Activated naive CD4-positive, alpha-beta T cell treated with anti-CD3 and anti-CD28 coated beads, Interleukin-2, amount 50 U/mL, for 72 hours (primary cell): ENCODE data around the gene ZMYND10. TPM values are rescaled to one million over a fixed set of nuclear protein-coding genes. Genes with fewer than 3 reads are reported as not detected.

Experiments
- ATAC-seq, 2 donors: fragments of 150-1000 bp; cut with Tn5 transposase; 2 replicates each; pipeline ENCODE4 v1.10.0; 2021; ENCODE audit warnings: mild to moderate bottlenecking in 2 of 2, moderate library complexity in 2 of 2
- DNase-seq, 2 donors: peaks; one replicate each; pipeline ENCODE4 v3.0.0; 2021 to 2022; ENCODE audit warnings: low spot score in 2 of 2
- H3K27ac Mint-ChIP-seq, 2 donors: one replicate each; pipeline ENCODE4 v1.8.0; 2022; ENCODE audit warnings: mild to moderate bottlenecking in 2 of 2, mixed read lengths in 2 of 2
- H3K36me3 Mint-ChIP-seq, 2 donors: one replicate each; pipeline ENCODE4 v1.8.0; 2022; ENCODE audit warnings: mixed read lengths in 2 of 2
- H3K9me3 Mint-ChIP-seq, 2 donors: one replicate each; pipeline ENCODE4 v1.8.0; 2022; ENCODE audit warnings: mixed read lengths in 2 of 2
- total RNA-seq, 2 donors: library from RNA; stranded (reverse); gene quantifications; one replicate each; pipeline ENCODE4 v1.2.3, GENCODE V29; 2022

ZMYND10 gene
- total RNA-seq, 2 donors from 2014 or later = 1.9 to 4.1 TPM

DNA sequence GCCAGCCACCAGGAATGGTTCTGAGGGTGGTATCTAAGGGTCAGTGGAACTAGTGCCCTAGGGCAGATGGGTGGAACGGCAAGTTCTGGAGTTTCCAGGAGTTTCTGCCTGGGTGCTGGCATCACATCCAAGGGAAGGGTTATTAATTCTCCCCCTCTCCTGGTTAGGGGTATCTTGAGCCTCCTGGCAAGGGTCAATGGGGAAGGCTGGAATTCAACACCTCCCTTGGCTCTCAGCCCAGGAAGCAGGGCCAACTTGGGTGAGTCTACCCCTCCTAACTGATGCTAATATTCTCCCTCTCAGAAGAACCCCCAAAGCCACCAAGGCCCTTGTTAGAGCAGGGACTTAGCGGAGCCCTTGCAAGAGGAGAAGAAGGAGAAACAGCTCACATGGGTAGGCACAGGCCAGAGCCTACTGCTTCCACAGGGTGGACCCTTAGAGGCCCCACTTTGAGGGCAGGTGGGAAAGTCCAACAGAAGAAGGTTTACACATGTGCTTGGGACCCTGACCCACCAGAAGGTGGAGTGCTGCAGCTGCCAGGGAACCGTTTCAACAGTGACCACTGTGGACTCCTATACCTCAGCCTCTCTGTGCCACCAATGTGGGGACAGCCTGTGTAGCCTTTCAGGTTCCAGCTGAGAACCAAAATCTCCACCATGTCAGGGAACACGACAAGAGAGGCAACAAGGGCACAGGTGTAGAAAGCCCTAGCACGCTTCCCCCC, 10.5 kb upstream of the ZMYND10 start:
- Mint-ChIP-seq H3K27ac (peak overlapping the region; percentile 84 to 92), H3K9me3 (no peaks in the 10 kb centered on the region), H3K36me3 (peaks cover 12 to 24% of the 10 kb centered on the region in 2 donors)
- DNase-seq (no peak), ATAC-seq (no peak)

DNA sequence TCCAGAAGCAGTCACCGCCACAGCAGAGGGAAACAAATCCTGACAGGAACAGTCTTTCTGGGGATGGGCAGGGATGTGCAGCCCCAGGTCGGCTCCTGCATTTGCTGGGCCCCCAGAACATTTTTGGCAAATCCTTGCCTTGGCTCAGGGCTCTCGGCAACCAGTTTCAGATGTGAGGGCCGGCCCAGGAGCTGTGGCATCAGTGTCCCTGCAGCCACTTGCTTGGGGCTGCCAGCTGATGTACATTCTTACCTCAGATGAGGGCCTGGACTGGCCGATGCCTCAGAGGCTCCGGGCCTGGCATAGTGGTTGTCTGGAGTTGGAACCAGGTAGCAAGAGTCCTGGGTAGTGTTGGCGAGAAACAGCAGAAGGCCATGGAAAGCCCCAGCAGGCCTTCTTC, 9.3 kb upstream of the ZMYND10 start:
- peaks cover 19 to 34% of the 10 kb centered on the region in 2 donors for H3K36me3 Mint-ChIP-seq
- H3K9me3 Mint-ChIP-seq = no peaks in the 10 kb centered on the region
- H3K27ac Mint-ChIP-seq = peak overlapping the region in 1 of 2 donors; percentile 84
- ATAC-seq (no peak), DNase-seq (no peak)

DNA sequence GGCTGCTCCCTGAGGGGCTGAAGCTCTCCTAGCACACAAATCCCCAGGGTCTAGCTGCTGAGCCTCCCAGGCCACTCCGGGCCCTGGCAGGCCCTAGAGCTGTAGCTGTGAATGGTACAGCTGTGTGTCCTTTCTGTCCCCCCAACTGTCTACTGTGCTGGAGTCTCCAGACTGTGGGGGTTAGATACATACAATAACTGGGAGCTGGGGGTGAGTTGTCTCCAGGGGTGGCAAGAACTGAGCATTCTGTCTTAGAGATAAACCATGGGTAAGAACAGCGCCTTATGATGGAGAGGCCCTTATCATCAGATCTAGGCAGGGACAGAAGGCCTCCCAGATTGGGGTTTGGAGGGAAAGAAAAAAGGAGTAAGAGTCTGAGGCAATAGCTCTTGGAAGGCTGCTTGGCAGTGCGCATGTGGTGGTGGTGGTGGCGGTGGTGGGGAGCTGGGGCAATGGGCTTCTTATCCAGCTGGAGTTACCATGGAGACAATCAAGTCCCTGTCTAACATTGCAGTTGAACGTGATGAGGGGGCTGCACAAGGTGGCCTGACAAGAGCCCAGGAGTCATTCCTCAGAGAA, 8.7 kb upstream of the ZMYND10 start:
- H3K9me3 Mint-ChIP-seq = no peaks in the 10 kb centered on the region
- peaks cover 19 to 31% of the 10 kb centered on the region in 2 donors for H3K36me3 Mint-ChIP-seq
- H3K27ac Mint-ChIP-seq = peak overlapping the region in 1 of 2 donors; percentile 86
- DNase-seq (no peak), ATAC-seq (no peak)

DNA sequence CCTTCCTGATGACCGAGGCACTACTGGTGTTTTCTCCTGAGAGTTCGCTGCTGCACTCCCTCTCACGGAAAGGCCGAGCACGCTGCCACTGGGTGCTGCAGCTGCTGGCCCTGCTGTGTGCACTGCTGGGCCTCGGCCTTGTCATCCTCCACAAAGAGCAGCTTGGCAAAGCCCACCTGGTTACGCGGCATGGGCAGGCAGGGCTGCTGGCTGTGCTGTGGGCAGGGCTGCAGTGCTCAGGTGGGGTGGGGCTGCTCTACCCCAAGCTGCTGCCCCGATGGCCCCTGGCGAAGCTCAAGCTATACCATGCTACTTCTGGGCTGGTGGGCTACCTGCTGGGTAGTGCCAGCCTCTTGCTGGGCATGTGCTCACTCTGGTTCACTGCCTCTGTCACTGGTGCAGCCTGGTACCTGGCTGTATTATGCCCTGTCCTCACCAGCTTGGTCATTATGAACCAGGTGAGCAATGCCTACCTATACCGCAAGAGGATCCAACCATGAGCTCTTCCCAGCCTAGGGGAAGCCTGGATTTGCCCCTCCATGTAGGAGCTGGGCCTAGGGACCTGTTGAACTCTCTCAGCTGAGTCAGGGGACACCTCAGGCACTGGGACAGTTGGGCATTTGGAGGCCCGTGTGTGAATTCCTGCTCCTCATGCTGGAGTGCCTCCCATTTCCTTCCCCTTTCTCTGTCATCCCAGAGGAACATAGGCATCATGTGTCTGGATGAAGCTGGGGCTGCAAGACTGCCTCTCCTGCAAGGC, 7.9 kb upstream of the ZMYND10 start:
- H3K27ac Mint-ChIP-seq = peak overlapping the region in 1 of 2 donors; percentile 81
- no peak for ATAC-seq

DNA sequence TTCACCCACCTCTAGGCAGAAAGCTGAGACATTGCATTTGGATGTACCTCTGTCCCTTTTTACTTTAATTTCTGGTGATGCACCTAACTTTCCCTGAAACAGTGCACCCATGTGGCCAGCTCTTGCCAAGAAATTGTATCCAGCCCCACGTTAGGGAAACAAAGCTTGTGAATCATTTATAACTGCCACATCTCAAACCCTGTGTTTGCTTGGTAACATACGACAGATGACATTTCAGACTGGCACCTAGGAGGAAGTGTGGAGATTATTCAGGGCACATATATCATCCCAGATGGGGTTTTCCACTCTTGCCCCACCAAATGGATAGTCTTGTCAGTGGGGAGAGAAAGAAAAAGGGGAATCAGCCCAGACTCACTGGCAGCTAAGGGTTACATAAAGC, 7.2 kb upstream of the ZMYND10 start:
- peak overlapping the region in 1 of 2 donors; percentile 81 for H3K27ac Mint-ChIP-seq
- H3K36me3 Mint-ChIP-seq = peaks cover 10 to 19% of the 10 kb centered on the region in 2 donors

More for the DNA sequence above, 7.9 kb upstream of the ZMYND10 start:
- Mint-ChIP-seq H3K9me3 (no peaks in the 10 kb centered on the region), H3K36me3 (peaks cover 16 to 25% of the 10 kb centered on the region in 2 donors)
- no peak for DNase-seq

DNA sequence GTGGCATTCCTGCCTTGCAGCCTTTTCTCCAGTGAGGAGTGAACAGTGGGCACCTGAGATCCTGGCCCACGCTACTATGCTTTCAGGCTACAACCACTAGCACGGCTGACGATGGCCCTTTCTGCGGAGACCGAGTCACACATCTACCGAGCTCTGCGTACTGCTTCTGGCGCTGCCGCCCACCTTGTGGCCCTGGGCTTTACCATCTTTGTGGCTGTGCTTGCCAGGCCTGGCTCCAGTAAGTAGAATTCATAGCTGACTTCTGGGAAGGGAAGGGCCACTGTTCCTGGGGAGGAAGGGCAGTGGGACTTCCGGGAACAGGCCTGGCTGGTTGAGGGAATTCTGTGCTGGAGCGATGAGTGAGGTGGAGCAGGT, 5.8 kb upstream of the ZMYND10 start:
- DNase-seq = no peak
- Mint-ChIP-seq H3K9me3 (no peaks in the 10 kb centered on the region), H3K27ac (peak overlapping the region; percentile 96), H3K36me3 (peaks cover 8 to 18% of the 10 kb centered on the region in 2 donors)
- ATAC-seq = peak in 1 of 2 donors; percentile 0

More for the DNA sequence above, 7.2 kb upstream of the ZMYND10 start:
- DNase-seq = no peak
- no peak for ATAC-seq
- H3K9me3 Mint-ChIP-seq = no peaks in the 10 kb centered on the region

- DNase-seq = peak; percentile 98 to 100
- Mint-ChIP-seq H3K9me3 (no peaks in the 10 kb centered on the region), H3K36me3 (peaks cover 8 to 18% of the 10 kb centered on the region in 2 donors), H3K27ac (peak within 1 kb of the TSS; percentile 96)
- ATAC-seq = peak; percentile 91 to 92
Observed at GRCh38 chr3:50350527-50351322, 5.2 kb upstream of the ZMYND10 start, which contains the start of the genes CYB561D2 and NPRL2. Gene CYB561D2, plus strand, starts transcription at chr3:50350862. Its CDS starts 572 bp downstream, at chr3:50351434. Gene NPRL2, minus strand, starts transcription at chr3:50350775. Its CDS starts 123 bp downstream, at chr3:50350652.

- ATAC-seq = no peak
- DNase-seq = no peak
- H3K27ac Mint-ChIP-seq = peak overlapping the region; percentile 96
- H3K9me3 Mint-ChIP-seq = no peaks in the 10 kb centered on the region
- peaks cover 8 to 18% of the 10 kb centered on the region in 2 donors for H3K36me3 Mint-ChIP-seq
Observed at GRCh38 chr3:50350213-50350526, 4.6 kb upstream of the ZMYND10 start.

DNA sequence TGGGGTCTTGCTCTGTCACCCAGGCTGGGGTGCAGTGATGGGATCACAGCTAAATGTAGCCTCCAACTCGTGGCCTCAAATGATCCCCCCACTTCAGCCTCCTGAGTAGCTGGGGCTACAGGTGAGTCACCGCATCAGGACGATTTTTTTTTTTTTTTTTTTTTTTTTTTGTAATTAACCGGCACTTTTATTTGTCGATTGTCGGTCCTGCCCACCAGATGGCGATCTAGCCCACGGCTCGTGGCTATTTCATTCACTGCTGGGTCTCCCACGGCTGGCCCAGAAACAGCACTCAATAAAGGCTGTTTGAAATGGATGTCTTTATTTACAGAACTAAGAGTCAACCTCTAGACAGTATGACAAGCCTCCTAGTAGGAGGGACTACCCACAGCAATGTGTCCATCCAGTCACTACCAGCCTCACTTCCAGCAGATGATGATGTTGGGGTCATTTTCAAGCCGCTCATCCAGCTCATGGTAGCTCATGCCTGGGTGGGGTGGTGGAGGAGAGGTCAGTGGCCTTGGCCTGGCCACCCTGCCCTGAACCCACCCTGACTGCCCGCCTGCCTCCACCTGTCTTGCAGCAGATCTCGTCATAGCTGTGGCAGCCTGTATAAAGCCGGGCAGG, 1.8 kb upstream of the ZMYND10 start:
- DNase-seq (peak in 1 of 2 donors; percentile 70), ATAC-seq (no peak)
- Mint-ChIP-seq H3K27ac (peak overlapping the region; percentile 25 to 50), H3K9me3 (no peaks in the 10 kb centered on the region), H3K36me3 (peaks cover 8 to 18% of the 10 kb centered on the region in 2 donors)

DNA sequence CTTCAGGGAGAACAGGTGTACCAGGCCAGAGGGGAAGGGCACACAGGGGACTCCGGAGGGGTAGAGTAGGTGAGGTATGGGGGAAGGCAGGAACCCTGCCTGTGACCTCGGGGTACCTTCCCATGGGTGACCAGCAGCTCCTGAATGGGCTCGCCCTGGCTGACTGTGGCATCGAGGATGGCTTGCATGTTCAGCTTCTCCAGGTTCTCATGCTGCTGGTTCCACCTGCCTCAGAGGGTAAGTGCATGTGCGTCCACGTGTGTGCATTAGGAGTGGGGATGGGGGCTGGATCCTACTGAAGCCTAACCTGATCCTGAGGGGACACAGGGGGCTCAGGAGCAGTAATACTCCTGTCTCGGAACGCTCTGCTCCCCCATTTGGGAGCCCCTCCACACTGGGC, 524 bp downstream of the ZMYND10 start:
- no peak overlapping the region for H3K27ac Mint-ChIP-seq
- H3K9me3 Mint-ChIP-seq = no peaks in the 10 kb centered on the region
- DNase-seq = no peak
- H3K36me3 Mint-ChIP-seq = peaks cover 3 to 5% of the 10 kb centered on the region in 2 donors
- no peak for ATAC-seq

- no peaks in the 10 kb centered on the region for H3K9me3 Mint-ChIP-seq
- ATAC-seq (no peak), DNase-seq (no peak)
- H3K36me3 Mint-ChIP-seq = peaks cover 21% of the 10 kb centered on the region in 2 donors
- H3K27ac Mint-ChIP-seq = no peak overlapping the region
Observed at GRCh38 chr3:50342813-50343633, 2.5 kb downstream of the ZMYND10 start.

DNA sequence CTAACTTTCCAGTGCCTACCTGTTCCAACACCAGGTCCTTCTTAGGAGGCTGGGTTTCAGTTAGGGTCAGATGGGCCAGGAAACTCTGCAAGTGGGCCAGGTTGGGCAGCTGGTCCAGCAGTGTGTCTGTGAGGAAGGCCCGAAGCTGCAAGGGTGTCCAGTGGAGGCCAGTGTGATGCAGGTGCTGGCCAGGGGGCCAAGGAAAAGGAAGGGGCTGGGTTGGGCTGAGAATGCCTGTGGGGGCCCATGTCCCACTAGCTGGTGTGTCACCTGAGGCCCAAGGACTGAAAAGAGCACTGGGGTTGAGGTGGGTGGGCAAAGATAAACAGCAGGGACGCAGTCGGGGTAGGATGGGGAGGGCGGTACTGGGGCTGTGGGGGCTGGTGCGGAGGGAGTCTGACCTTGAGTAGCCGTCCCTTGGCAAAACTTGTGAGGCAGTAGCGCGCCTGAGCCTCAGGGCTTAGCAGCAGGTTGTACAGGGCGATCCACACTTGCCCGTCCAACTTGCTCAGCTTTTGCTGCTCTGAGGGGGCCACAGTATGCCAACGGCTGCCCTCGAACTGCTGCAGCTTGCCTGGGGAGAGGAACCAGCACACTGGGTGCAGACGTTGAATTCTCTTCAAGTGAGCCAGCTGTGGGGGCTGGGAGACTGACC, 3.4 kb downstream of the ZMYND10 start:
- no peak overlapping the region for H3K27ac Mint-ChIP-seq
- DNase-seq (no peak), ATAC-seq (no peak)
- H3K9me3 Mint-ChIP-seq = no peaks in the 10 kb centered on the region
- H3K36me3 Mint-ChIP-seq = peaks cover 25% of the 10 kb centered on the region in 2 donors

DNA sequence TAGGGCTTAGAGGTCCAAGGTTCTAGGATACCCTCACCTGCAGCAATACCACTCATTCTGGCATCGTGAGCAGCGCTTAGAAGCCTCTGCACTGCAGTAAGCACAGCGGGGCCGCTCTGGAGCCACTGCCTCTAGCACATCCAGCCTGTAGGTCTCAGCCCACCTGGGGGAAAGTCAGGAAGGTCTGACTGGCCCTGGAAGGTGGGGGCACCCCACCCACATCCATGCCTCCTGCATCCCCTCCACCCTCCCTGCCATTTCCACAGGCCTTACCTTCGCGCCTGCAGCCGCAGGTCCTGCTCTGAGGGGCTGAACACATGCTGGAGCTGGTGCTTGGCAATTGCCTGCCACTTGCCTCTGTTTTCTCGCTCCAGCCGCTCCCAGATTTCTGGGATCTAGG, 4.0 kb downstream of the ZMYND10 start:
- ATAC-seq (no peak), DNase-seq (no peak)
- Mint-ChIP-seq H3K9me3 (no peaks in the 10 kb centered on the region), H3K27ac (no peak overlapping the region), H3K36me3 (peaks cover 31% of the 10 kb centered on the region in 2 donors)

DNA sequence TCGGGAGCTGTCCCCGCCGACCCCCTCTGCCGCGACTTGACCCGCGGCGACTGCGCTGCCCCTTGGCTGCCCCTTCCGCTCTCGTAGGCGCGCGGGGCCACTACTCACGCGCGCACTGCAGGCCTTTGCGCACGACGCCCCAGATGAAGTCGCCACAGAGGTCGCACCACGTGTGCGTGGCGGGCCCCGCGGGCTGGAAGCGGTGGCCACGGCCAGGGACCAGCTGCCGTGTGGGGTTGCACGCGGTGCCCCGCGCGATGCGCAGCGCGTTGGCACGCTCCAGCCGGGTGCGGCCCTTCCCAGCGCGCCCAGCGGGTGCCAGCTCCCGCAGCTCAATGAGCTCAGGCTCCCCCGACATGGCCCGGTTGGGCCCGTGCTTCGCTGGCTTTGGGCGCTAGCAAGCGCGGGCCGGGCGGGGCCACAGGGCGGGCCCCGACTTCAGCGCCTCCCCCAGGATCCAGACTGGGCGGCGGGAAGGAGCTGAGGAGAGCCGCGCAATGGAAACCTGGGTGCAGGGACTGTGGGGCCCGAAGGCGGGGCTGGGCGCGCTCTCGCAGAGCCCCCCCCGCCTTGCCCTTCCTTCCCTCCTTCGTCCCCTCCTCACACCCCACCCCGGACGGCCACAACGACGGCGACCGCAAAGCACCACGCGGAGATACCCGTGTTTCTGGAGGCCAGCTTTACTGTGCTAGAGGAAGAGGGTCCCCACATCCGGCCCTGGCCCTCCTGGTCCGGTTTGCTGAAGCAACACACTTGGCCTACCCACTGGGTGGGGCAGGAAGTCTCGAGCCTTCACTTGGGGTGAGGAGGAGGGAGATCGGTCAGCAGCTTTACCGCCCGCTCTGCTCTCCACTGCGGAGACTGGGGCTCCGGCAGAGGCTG, 4.8 kb downstream of the ZMYND10 start, which contains the start of gene RASSF1:
TSS of gene RASSF1 (minus strand) at position 389 of the 882 bp plus-strand sequence. CDS start at position 358, 31 bp downstream.
- DNase-seq (peak; percentile 77 to 79), ATAC-seq (peak; percentile 25 to 46)
- peaks cover 38 to 39% of the 10 kb centered on the region in 2 donors for H3K36me3 Mint-ChIP-seq
- H3K27ac Mint-ChIP-seq = peak within 1 kb of the TSS; percentile 88 to 94
- H3K9me3 Mint-ChIP-seq = no peaks in the 10 kb centered on the region
